ENCODE measurements around the gene RTL1.

The RTL1 gene

GRCh38 chr14:100845341-100845740 is 58.2 kb downstream of the RTL1 start:
- no peak for DNase-seq

GRCh38 chr14:100844846-100845245 is 58.7 kb downstream of the RTL1 start:
- DNase-seq: no peak

- no peak for DNase-seq
Measured at GRCh38 chr14:100844421-100844820, 59.1 kb downstream of the RTL1 start.

GRCh38 chr14:100844082-100844408 is 59.5 kb downstream of the RTL1 start:
- DNase-seq: no peak

GRCh38 chr14:100842799-100843198 is 60.7 kb downstream of the RTL1 start:
- DNase-seq: no peak

- DNase-seq: no peak
Measured at GRCh38 chr14:100841761-100842403, 61.6 kb downstream of the RTL1 start.

GRCh38 chr14:100841066-100841760 is 62.3 kb downstream of the RTL1 start:
- no peak for DNase-seq

- DNase-seq: no peak
Measured at GRCh38 chr14:100840286-100841065, 63.0 kb downstream of the RTL1 start.

GRCh38 chr14:100839681-100840111 is 63.8 kb downstream of the RTL1 start:
- no peak for DNase-seq

- no peak for DNase-seq
Measured at GRCh38 chr14:100839315-100839585, 64.3 kb downstream of the RTL1 start.

- DNase-seq: no peak
Measured at GRCh38 chr14:100838493-100839314, 64.8 kb downstream of the RTL1 start.

- DNase-seq: no peak
Measured at GRCh38 chr14:100837805-100838350, 65.6 kb downstream of the RTL1 start.

GRCh38 chr14:100836941-100837804 is 66.3 kb downstream of the RTL1 start:
- no peak for DNase-seq

- no peak for DNase-seq
Measured at GRCh38 chr14:100836311-100836805, 67.2 kb downstream of the RTL1 start.

- DNase-seq: no peak
Measured at GRCh38 chr14:100835548-100836310, 67.8 kb downstream of the RTL1 start.

- DNase-seq: no peak
Measured at GRCh38 chr14:100834794-100835547, 68.6 kb downstream of the RTL1 start.

- no peak for DNase-seq
Measured at GRCh38 chr14:100834082-100834793, 69.3 kb downstream of the RTL1 start.

GRCh38 chr14:100832311-100832960 is 71.1 kb downstream of the RTL1 start:
- DNase-seq: no peak

GRCh38 chr14:100830681-100831080 is 72.8 kb downstream of the RTL1 start:
- DNase-seq: no peak

Data from activated naive CD4-positive, alpha-beta T cell treated with Interleukin-2 at 50 U/mL for 16 hours (primary cell).